ENCODE results near the gene SPATA2.

SPATA2 gene

GRCh38 chr20:49853640-49854039 is 61.7 kb downstream of the SPATA2 start:
- Mint-ChIP-seq H3K36me3 (ENCODE audit: low read depth) (peaks cover 94% of the 10 kb centered on the region), H3K4me1 (ENCODE audit: low read depth) (peaks cover 6% of the 10 kb centered on the region), H3K27ac (no peak overlapping the region), H3K9me3 (no peaks in the 10 kb centered on the region), H3K27me3 (no peaks in the 10 kb centered on the region), H3K4me3 (no peak overlapping the region)
- DNase-seq, result no peak
